GM12892 (cell line): ENCODE data around the gene AMBP.

ENCODE experiments used
- POLR2A ChIP-seq: IDR thresholded peaks from 2 replicates; pipeline ENCODE4 v1.6.1; 2011; ENCODE audit warnings: low read depth, low read length, control low read depth
- POLR2AphosphoS5 ChIP-seq: IDR thresholded peaks from 2 replicates; pipeline ENCODE4 v1.6.1; 2011; ENCODE audit warnings: low read depth, low read length, control low read depth

DNA sequence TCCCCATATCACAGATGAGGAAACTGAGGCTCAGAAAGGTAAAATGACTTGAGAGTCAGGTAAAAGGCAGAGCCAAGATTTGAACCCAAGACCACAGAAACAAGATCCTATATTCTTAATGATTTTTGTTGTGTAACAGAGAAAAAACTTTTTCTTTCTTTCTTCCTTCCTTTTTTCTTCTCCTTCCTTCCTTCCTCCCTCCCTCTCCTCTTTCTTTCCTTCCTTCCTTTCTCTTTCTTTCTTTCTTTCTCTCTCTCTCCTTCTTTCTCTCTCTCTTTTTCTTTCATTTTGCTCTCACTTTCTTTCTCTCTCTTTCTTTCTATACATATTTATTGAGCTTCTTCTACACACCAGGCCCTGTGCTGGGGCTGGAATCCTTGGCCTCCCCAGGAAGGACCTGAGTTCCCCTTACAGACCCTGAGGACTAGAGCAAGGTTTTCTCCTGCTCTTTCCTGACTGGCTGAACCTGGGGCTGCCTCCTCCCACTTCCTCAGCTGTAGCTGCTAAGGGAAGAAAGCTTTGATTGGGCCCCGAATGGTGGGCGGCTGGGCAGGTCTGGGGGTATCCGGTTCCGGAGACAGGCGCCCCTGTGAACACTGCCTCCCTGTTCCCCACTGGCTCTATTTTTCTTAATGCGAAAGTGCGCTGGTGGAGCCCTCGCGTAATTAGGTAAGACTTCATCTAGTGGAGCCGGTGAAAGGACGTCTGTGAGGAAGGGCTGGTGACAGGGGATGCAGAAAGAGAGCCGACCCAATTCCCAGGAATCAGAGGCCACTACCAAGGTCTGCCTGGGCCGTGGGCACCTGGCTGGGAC is 48.4 kb upstream of the AMBP start:
- TF ChIP-seq POLR2A (no peak), POLR2AphosphoS5 (no peak)
